ENCODE results near the gene NDUFB11. TPM values are rescaled to one million over a fixed set of nuclear protein-coding genes. Genes with fewer than 3 reads are reported as not detected.

NDUFB11 gene
- 10 to 100 TPM; 44.5 to 60.2 (median 52.5) TPM for total RNA-seq

GRCh38 chrX:47144626-47145394 lies at the start of gene NDUFB11, which contains the start of gene RBM10:
Gene NDUFB11, minus strand, starts transcription at chrX:47144702. Its CDS starts 23 bp downstream, at chrX:47144679.
Gene RBM10, plus strand, starts transcription at chrX:47145221. Its CDS starts 2,261 bp downstream, at chrX:47147482.
- no peak for TF ChIP-seq CTCF (IDR thresholded peaks at IDR 0.05; ENCODE audit: low read depth)

GRCh38 chrX:47193475-47194193 lies 49.1 kb upstream of the NDUFB11 start, which contains the start of gene UBA1:
Gene UBA1, plus strand, starts transcription at chrX:47193829. Its CDS starts 4,974 bp downstream, at chrX:47198803.
- no peak for TF ChIP-seq CTCF (IDR thresholded peaks at IDR 0.05; ENCODE audit: low read depth)

GRCh38 chrX:47191806-47192401 lies 47.4 kb upstream of the NDUFB11 start:
- TF ChIP-seq CTCF (IDR thresholded peaks at IDR 0.05; ENCODE audit: low read depth) = no peak

DNA sequence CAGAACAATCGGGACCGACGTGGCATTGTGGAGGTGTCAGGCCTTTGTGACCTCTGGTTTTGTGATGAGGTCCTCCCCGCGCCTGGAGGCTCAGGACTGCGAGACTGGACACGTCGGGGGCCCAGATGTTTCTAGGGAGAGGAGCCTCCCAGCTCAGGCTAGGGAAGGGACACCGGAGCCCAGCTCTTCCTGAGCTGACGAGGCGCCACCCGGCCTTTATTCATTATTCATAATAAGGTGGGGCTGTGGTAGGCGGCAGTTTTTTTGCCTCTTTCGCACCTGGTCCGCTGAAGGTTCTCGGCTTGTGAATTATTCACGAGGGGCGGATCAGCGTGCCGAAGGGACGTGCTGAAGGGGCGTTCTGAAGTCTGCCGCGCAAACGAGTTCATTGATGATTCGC lies 46.8 kb upstream of the NDUFB11 start:
- no peak for TF ChIP-seq CTCF (IDR thresholded peaks at IDR 0.05; ENCODE audit: low read depth)

GRCh38 chrX:47190445-47191269 lies 46.2 kb upstream of the NDUFB11 start:
- no peak for TF ChIP-seq CTCF (IDR thresholded peaks at IDR 0.05; ENCODE audit: low read depth)

- TF ChIP-seq CTCF (IDR thresholded peaks at IDR 0.05; ENCODE audit: low read depth) = no peak
Observed at GRCh38 chrX:47189906-47190305, 45.4 kb upstream of the NDUFB11 start.

All from subcutaneous adipose tissue (tissue), 4 donors.